K562 (cell line): Measurements from ENCODE around the gene MRPL55. TPM values are rescaled to one million over a fixed set of nuclear protein-coding genes. Genes with fewer than 3 reads are reported as not detected.

Experiments
- ATF1 ChIP-seq, 2 experiments: fragments of 450-650 bp in 1 of 2; IDR thresholded peaks; 2 replicates each; pipeline ENCODE4 v1.6.1; 2016; ENCODE audit warnings: missing compliant biosample characterization in 1 of 2, missing genetic modification characterization in 1 of 2
- CC2D1A ChIP-seq: fragments of 450-650 bp; IDR thresholded peaks from 2 replicates; pipeline ENCODE4 v1.6.1; 2017; ENCODE audit warnings: mild to moderate bottlenecking
- CHAMP1 ChIP-seq: fragments of 450-650 bp; IDR thresholded peaks from 2 replicates; pipeline ENCODE4 v1.6.1; 2016; ENCODE audit warnings: mild to moderate bottlenecking
- ESRRA ChIP-seq: fragments of 450-650 bp; IDR thresholded peaks from 2 replicates; pipeline ENCODE4 v1.6.1; 2014; ENCODE audit warnings: low read depth, mild to moderate bottlenecking, moderate library complexity, borderline replicate concordance
- HOMEZ ChIP-seq: fragments of 250-450 bp; sonication (Bioruptor Pico); IDR thresholded peaks from 2 replicates; pipeline ENCODE4 v1.4.0; 2020; ENCODE audit warnings: mild to moderate bottlenecking, moderate library complexity
- KAT2B ChIP-seq: IDR thresholded peaks from one replicate; pipeline ENCODE4 v1.6.1; 2012; ENCODE audit warnings: low read depth, mild to moderate bottlenecking, control low read depth, inconsistent platforms, low read length, moderate library complexity
- LEF1 ChIP-seq: fragments of 450-650 bp; IDR thresholded peaks from 2 replicates; pipeline ENCODE4 v1.6.1; 2016; ENCODE audit warnings: mild to moderate bottlenecking
- MAFG ChIP-seq: fragments of 450-650 bp; conservative IDR thresholded peaks from 2 replicates; pipeline ENCODE4 v1.6.1; 2016; ENCODE audit warnings: missing genetic modification characterization, missing compliant biosample characterization
- MECOM ChIP-seq: fragments of 250-450 bp; sonication (Bioruptor Pico); IDR thresholded peaks from 2 replicates; pipeline ENCODE4 v1.8.0; 2022; ENCODE audit warnings: inconsistent platforms
- NCOA4 ChIP-seq: fragments of 450-650 bp; IDR thresholded peaks from 2 replicates; pipeline ENCODE4 v1.6.1; 2018; ENCODE audit warnings: mild to moderate bottlenecking; ENCODE audit not compliant: partially characterized antibody
- NCOR1 ChIP-seq: fragments of 450-650 bp; IDR thresholded peaks from 2 replicates; pipeline ENCODE4 v1.6.1; 2016; ENCODE audit warnings: mild to moderate bottlenecking, moderate library complexity
- NR4A1 ChIP-seq, 2 experiments: fragments of 250-450 bp in 1 of 2; fragments of 450-650 bp in 1 of 2; sonication (Bioruptor Pico) in 1 of 2; IDR thresholded peaks; 2 replicates each; pipeline versions ENCODE4 v1.4.0 to v1.6.1; 2016 to 2020; ENCODE audit warnings: mild to moderate bottlenecking in 2 of 2, missing compliant biosample characterization in 1 of 2, missing genetic modification characterization in 1 of 2, moderate library complexity in 1 of 2
- PCBP2 ChIP-seq: fragments of 200-400 bp; formaldehyde crosslinking; IDR thresholded peaks from 2 replicates; pipeline ENCODE4 v1.6.1; 2018; ENCODE audit warnings: low read length, low read depth, mild to moderate bottlenecking, moderate library complexity; ENCODE audit not compliant: poor library complexity, severe bottlenecking
- PRMT5 ChIP-seq: sonication (generic); formaldehyde crosslinking; IDR thresholded peaks from 2 replicates; pipeline ENCODE4 v1.5.0; 2020; ENCODE audit warnings: missing genetic modification reagents
- RFX1 ChIP-seq: fragments of 450-650 bp; IDR thresholded peaks from 2 replicates; pipeline ENCODE4 v1.6.1; 2016; ENCODE audit warnings: mild to moderate bottlenecking, moderate library complexity
- RHOXF2B ChIP-seq: fragments of 250-450 bp; sonication (Bioruptor Pico); conservative IDR thresholded peaks from 2 replicates; pipeline ENCODE4 v1.5.1; 2021
- SRSF3 ChIP-seq: fragments of 200-400 bp; formaldehyde crosslinking; IDR thresholded peaks from 2 replicates; pipeline ENCODE4 v1.6.1; 2016; ENCODE audit warnings: mild to moderate bottlenecking, low read length, moderate library complexity; ENCODE audit not compliant: insufficient read depth
- TAF15 ChIP-seq: fragments of 200-400 bp; formaldehyde crosslinking; IDR thresholded peaks from 2 replicates; pipeline ENCODE4 v1.6.1; 2017; ENCODE audit warnings: mild to moderate bottlenecking, low read depth, low read length, moderate library complexity
- ZBTB26 ChIP-seq: fragments of 450-650 bp; formaldehyde crosslinking; IDR thresholded peaks from 2 replicates; pipeline ENCODE4 v1.4.0; 2022; ENCODE audit warnings: missing genetic modification characterization
- ZNF444 ChIP-seq: fragments of 250-450 bp; sonication (Bioruptor Pico); IDR thresholded peaks from 2 replicates; pipeline ENCODE4 v1.4.0; 2020; ENCODE audit warnings: mild to moderate bottlenecking, moderate library complexity
- ZNF586 ChIP-seq: fragments of 450-650 bp; formaldehyde crosslinking; conservative IDR thresholded peaks from 2 replicates; pipeline ENCODE4 v1.4.0; 2020; ENCODE audit warnings: mild to moderate bottlenecking, moderate library complexity
- polyA plus RNA-seq, 8 experiments: library from polyadenylated mRNA; depleted of rRNA in 4 of 8; stranded (reverse) in 5 of 8; unstranded in 3 of 8; fragments of >200 nt; fragmentation: Nextera tagmentation in 2 of 8; fragmentation: Illumina TruSeq in 1 of 8; extraction: Ambion mirVana in 2 of 8; extraction: Trizol in 1 of 8; gene quantifications; 2 replicates each; pipeline versions ENCODE4 v1.2.1 to v1.2.3, GENCODE V29; 2011 to 2014; ENCODE audit warnings: inconsistent platforms in 1 of 8, missing spikeins in 1 of 8
- total RNA-seq, 7 experiments: library from RNA; depleted of rRNA in 6 of 7; stranded (reverse); fragments of >200 nt in 6 of 7; fragmentation: Illumina TruSeq in 2 of 7; extraction: Trizol in 2 of 7; gene quantifications; 2 replicates each; pipeline versions ENCODE4 v1.2.1 to v1.2.3, GENCODE V29; 2011 to 2021; ENCODE audit warnings: low replicate concordance in 1 of 7

Gene MRPL55
- total and polyA plus RNA-seq, 9 of the 15 experiments (the other 6 are each of a cell fraction or from before 2014, with no cell fraction given) = 34.9 to 228 (median 81.0) TPM

GRCh38 chr1:228082214-228082917 lies 26.7 kb downstream of the MRPL55 start, which contains the start of gene ARF1 (continued):
- TF ChIP-seq NR4A1 (CRISPR knock-in tag; IDR thresholded peaks at IDR 0.05) (peak; percentile 73; the same call in 1 of the 2 replicates), NR4A1 (tag; IDR thresholded peaks at IDR 0.05) (peak; percentile 50), NCOA4 (no peak), SRSF3 (no peak), CC2D1A (no peak), HOMEZ (CRISPR knock-in tag) (peak; percentile 81; the same call in 1 of the 2 replicates), CHAMP1 (no peak), PCBP2 (no peak), ESRRA (peak; percentile 66; the same call in 1 of the 2 replicates), TAF15 (no peak), MAFG (tag) (no peak), KAT2B (no peak), ZNF586 (CRISPR knock-in tag) (0 out of 2 replicates have a peak, but pooled peaks have one; percentile 12), RFX1 (no peak), ATF1 (CRISPR knock-in tag; IDR thresholded peaks at IDR 0.05) (peak; percentile 69; the same call in 1 of the 2 replicates), ATF1 (tag; IDR thresholded peaks at IDR 0.05) (peak; percentile 96), LEF1 (no peak), RHOXF2B (CRISPR knock-in tag) (no peak), ZNF444 (CRISPR knock-in tag) (no peak), PRMT5 (CRISPR knock-in tag) (peak; percentile 81), ZBTB26 (CRISPR knock-in tag) (no peak), MECOM (CRISPR knock-in tag) (no peak), NCOR1 (no peak; the same call in 1 of the 2 replicates)
